ENCODE results near the gene USH1G.

The USH1G gene

DNA sequence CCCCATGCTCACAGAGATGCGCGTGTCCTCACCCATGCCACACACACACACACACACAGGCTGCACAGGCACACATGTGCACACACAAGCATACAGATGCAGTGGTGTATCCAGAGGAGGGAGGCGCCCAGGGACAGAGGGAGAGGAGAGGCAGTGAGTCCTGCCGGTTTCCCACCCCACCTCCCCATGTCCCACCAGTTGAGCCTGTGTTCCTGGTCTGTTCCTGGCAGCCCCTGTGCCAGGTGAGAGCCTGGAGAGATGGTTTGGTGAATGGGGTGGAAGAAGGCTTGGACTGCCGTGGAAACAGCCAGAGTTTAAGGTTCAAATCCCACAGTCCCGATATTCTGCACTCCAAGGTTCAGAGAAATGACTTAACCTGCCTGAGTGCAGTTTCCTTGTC, 19.4 kb downstream of the USH1G start:
- H3K4me1 Mint-ChIP-seq, result no peaks in the 10 kb centered on the region
- H3K27me3 Mint-ChIP-seq, result peaks cover 1% of the 10 kb centered on the region
- H3K27ac Mint-ChIP-seq, result no peak overlapping the region
- H3K9me3 Mint-ChIP-seq, result no peaks in the 10 kb centered on the region
- no peaks in the 10 kb centered on the region for H3K36me3 Mint-ChIP-seq
- H3K4me3 Mint-ChIP-seq, result no peak overlapping the region

DNA sequence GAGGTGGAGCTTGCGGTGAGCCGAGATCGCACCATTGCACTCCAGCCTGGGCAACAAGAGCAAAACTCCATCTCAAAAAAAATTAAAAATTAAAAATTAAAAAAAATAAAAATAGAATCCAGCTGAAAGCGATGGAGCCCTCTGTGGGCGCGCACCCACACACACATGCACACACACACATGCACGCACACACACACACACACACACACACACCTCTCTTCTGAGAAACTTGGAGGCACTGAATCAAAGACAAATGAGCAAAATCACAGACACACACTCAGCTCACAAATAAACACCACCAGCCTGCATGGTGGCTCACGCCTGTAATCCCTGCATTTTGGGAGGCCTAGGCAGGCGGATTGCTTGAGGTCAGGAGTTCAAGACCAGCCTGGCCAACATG, 20.0 kb downstream of the USH1G start:
- no peak overlapping the region for H3K27ac Mint-ChIP-seq
- no peaks in the 10 kb centered on the region for H3K4me1 Mint-ChIP-seq
- H3K4me3 Mint-ChIP-seq, result no peak overlapping the region
- H3K9me3 Mint-ChIP-seq, result no peaks in the 10 kb centered on the region
- no peaks in the 10 kb centered on the region for H3K36me3 Mint-ChIP-seq
- peaks cover 1% of the 10 kb centered on the region for H3K27me3 Mint-ChIP-seq

DNA sequence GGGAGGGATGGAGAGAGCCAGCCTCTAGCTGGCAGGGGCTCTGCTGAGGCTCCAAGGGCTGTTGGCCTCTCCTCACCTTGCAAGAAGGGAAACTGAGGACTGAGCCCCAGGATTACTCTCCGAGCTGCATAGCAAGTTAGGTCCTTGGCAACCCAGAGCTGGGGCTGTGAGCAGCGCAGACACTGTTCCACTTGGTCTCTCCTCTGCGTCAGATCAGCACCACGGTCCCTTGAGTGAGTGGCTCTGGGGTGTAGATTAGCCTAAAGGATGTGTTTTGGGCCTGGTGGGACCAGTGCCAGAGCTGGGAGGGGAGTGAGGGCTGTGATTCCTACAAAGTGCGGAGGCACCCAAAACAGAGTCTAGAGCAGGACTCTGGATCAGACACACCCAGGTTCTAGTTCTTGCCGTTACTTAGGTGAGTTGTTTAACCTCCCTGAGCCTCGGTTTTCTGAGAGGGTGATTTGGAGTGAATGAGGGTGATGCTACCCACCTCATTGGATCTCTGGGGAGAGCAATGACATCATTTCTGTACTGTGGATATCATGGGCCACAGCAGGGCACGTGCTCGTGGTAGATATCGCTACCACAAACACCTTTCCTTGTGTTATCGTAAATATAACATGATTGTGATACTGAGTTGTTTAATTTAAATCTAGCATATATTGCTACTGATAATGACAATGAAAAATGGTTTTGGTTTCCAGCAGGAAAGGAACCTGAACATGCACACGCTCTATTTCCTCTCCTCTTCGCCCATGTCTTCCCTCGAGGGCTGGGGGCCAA, 21.5 kb downstream of the USH1G start:
- Mint-ChIP-seq H3K27ac (no peak overlapping the region), H3K27me3 (peaks cover 3% of the 10 kb centered on the region), H3K4me1 (no peaks in the 10 kb centered on the region), H3K36me3 (no peaks in the 10 kb centered on the region), H3K4me3 (no peak overlapping the region), H3K9me3 (no peaks in the 10 kb centered on the region)

DNA sequence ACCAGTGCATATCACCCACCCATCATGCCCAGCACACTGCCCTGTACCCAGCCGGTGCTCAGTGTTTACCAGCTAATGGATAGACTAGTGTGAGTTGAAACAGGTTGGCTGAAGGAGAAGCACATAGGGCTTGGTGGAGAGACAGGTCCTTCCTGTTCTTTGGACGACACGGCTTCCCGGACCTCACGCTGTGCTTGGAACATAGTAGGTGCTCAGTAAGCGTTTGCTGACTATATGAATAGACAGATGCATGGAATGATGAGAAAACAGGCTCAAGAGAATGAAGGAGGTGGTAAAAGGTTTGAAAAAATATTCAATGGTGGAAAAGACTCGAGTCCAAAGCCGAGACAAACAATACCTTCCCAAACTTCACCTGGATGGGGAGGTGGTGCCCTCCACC, 22.8 kb downstream of the USH1G start:
- no peak overlapping the region for H3K27ac Mint-ChIP-seq
- no peak overlapping the region for H3K4me3 Mint-ChIP-seq
- H3K4me1 Mint-ChIP-seq, result no peaks in the 10 kb centered on the region
- peaks cover 10% of the 10 kb centered on the region for H3K27me3 Mint-ChIP-seq
- H3K9me3 Mint-ChIP-seq, result no peaks in the 10 kb centered on the region
- no peaks in the 10 kb centered on the region for H3K36me3 Mint-ChIP-seq

DNA sequence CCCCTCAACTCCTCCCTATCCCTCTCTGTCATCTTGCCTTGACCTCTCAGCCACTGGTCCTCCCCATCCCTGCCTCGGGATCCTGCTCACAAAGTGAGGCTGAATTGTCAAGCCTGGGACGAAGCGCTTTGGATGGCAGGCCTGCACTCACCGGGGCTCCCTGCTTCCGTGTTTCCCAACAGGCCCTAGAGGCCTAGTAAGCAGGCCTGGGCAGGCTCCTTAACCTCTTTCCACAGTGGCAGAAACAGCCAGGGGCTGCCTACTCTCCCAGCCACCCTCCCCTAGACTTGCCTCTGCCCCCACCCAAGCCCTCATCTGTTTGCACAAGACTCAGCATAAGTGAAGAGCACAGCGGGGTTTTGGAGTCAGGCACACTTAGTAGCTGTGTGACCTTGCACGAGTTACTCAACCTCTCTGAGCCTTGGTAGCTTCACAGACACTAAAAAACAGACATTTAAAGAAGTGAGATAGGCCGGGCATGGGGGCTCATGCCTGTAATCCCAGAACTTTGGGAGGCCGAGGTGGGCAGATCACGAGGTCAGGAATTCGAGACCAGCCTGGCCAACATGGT, 24.6 kb downstream of the USH1G start:
- Mint-ChIP-seq H3K4me1 (peaks cover 4% of the 10 kb centered on the region), H3K9me3 (no peaks in the 10 kb centered on the region), H3K36me3 (no peaks in the 10 kb centered on the region), H3K4me3 (no peak overlapping the region), H3K27me3 (peaks cover 18% of the 10 kb centered on the region), H3K27ac (no peak overlapping the region)

DNA sequence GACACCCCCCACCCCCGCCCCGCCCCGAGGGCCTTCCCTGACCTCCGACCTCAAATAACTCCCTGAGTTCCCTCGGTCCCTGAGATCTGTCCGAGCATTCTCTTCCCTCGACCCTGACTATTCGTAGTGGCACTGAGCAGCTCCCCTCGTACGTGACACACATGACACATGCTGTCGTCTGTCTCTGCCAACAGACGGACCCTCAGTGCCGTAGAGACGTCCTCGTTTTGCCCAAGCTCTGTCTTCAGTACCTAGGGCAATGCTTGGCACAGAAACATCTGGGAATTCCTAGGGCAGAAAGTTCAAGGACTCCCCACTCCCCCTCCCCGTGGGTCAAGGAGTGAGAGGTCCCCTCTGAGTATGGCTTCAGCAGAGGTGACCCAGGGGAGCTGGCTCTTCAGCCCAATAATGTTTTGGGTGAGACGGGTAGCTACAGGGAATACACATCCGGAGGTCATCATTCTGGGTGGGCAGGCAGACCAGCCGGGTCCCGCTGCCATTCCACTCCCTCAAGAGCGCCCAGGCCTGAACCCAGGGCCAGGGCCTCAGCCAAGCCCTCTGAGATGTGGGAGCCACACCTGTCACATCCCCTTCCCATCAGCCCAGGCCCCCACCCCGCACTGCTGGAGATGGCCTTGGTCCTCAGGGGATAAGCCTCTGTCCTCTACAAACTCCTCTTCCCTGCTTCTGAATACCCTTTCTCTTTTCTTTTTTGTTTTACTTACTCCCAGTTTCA, 29.0 kb downstream of the USH1G start:
- Mint-ChIP-seq H3K27ac (no peak overlapping the region), H3K27me3 (peaks cover 20% of the 10 kb centered on the region), H3K4me1 (peaks cover 4% of the 10 kb centered on the region), H3K4me3 (peak overlapping the region; percentile 82), H3K36me3 (no peaks in the 10 kb centered on the region), H3K9me3 (no peaks in the 10 kb centered on the region)

DNA sequence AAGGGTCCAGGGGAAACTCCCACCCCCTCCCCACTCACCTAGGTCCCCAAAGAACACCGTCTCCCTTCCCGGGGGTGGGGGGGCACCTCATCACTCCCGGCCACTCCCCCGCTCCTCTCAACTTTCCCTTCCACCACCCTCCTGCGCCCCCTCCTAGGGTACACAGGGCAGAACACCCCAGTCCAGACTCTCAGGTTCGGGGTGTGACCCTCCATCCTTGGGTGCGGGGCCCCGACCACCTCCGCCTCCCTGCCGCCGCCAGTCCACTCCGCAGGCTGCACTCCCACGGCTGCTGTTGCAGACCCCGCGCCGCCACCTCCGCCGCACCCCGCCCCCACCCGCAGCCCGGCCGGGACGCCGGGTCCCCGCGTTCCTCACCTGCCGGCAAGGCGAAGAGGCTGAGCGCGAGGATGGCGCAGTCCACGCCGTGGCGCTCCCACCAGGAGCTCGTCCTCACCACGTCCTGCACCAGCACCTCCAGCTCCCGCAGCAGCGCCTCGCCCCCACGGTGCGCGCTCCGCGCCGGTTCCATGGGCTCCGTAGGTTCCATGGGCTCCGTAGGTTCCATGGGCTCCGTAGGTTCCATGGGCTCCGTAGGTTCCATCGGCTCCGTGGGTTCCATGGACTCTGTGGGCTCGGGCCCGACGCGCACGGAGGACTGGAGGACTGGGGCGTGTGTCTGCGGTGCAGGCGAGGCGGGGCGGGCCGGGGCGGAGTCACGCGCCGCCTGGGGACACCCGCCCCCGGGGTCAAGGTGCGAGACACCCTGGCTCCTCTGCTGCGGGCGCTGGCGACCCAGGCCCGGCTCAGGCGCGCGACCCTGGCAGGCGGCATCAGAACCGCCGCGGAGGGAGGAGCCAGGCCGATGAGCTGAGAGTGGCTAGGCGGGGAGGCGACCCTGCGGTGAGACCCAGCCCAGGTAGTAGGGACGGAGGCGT, 29.8 kb downstream of the USH1G start, which contains the start of gene FADS6:
Gene FADS6, minus strand, starts transcription at position 660 of the 938 bp plus-strand sequence. Its CDS starts 38 bp downstream, at position 622.
- Mint-ChIP-seq H3K27me3 (peaks cover 20% of the 10 kb centered on the region), H3K27ac (no peak within 1 kb of the TSS), H3K4me3 (peak within 1 kb of the TSS; percentile 82), H3K9me3 (no peaks in the 10 kb centered on the region), H3K36me3 (no peaks in the 10 kb centered on the region), H3K4me1 (peaks cover 4% of the 10 kb centered on the region)

DNA sequence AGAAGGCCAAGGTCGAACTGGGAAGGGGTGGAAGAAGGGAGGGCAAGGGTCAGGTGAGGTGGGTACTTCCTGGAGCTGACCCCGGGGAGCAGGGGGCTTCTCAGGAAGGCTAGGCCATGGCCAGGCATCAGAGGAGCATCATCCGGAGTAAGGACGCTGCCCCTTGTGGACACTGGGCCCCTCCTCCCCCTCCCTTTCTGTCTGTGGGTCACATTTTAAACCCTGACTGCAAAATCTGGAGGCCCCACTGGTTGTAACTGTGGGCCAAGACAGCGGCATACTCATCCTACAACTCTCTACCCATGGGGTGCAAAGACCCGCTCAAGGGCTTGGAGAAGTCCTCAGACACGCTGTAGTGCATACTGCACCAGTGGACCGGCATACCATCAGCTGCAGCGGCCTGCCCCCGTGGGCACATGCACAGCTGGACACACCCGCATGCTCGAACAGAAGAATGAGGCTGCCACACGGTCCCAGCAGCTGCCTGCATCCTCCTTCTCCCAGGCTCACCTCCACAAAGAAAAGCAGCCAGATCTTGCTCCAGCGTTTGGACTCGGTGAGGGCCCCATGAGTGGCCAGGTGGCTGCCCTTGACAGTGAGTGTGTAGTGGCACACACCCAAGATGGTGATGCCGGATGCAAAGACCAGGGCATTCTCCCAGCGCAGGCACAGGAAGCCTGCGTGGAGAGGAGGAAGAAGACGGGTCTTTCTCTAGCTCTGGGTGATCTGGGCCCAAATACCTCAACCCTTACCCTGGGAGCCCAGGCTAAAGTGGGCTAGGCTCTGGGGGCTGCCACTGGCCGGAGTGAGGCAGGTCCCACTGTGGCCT, 30.8 kb downstream of the USH1G start:
- Mint-ChIP-seq H3K36me3 (no peaks in the 10 kb centered on the region), H3K27ac (no peak overlapping the region), H3K4me3 (no peak overlapping the region), H3K9me3 (no peaks in the 10 kb centered on the region), H3K4me1 (peaks cover 4% of the 10 kb centered on the region), H3K27me3 (peaks cover 20% of the 10 kb centered on the region)

DNA sequence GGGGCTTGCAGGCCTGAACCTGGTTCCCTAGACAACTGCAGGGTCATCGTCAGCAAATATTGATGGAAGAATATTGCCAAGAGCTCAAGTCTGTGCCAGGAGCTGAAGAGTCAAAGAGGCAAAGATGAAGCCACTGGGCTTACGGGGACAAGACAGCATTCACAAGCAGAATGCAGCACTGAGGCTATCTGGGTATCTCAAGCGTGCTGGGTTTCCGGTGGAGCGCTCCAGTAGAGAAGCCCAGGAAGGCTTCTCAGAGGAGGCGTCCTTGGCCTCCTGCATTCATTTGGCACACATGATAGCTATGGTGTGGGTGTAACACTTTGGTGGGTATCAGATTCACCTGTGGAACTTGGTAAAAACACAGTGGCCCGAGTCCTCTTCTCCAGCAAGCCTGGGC, 32.5 kb downstream of the USH1G start:
- Mint-ChIP-seq H3K9me3 (no peaks in the 10 kb centered on the region), H3K4me3 (no peak overlapping the region), H3K36me3 (peaks cover 3% of the 10 kb centered on the region), H3K27ac (no peak overlapping the region), H3K27me3 (peaks cover 13% of the 10 kb centered on the region), H3K4me1 (peaks cover 4% of the 10 kb centered on the region)

DNA sequence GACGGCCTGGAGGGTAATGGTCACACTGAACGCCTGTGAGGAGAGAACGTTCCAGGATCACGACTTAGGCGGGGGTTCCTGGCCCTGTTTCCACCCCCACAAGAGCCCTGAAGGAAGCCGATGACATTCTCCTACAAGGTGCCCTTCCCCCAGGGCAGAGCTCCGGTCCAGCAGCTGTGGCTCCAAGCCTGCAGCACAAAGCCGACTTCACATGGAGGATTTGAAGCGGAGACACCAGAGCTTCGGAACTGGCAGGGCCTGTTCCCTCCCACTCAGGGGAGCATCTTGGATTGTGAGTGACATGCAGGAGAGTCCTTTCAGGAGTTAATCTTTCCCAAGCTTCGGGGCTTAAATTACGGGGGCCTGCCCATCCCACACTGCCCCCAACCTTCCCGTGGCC, 34.6 kb downstream of the USH1G start:
- Mint-ChIP-seq H3K27ac (no peak overlapping the region), H3K36me3 (peaks cover 3% of the 10 kb centered on the region), H3K4me3 (no peak overlapping the region), H3K4me1 (no peaks in the 10 kb centered on the region), H3K9me3 (no peaks in the 10 kb centered on the region), H3K27me3 (peaks cover 10% of the 10 kb centered on the region)

DNA sequence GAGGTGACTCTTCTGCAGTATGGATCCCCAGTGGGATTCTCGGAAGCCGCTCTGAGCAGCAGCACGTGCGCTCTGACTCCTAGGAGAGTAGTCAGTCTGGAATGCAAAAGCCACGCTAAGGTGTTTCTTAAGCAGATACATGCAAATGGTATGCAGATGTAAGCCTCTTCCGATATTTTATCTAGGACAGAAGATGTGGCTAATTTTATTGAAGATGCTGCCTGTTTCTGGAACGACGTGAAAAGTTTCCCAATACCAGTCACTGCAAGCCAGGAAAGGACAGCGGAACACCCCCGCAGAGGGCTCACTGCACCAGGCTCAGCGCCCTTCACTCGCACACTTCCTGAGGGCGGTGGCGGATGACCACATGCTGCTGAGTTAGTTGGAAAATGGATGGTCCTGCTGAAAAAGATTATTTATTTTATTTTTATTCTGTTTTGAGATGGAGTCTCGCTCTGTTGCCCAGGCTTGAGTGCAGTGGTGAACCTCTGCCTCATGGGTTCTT, 39.8 kb downstream of the USH1G start:
- H3K36me3 Mint-ChIP-seq, result peaks cover 3% of the 10 kb centered on the region
- H3K4me3 Mint-ChIP-seq, result no peak overlapping the region
- H3K27ac Mint-ChIP-seq, result no peak overlapping the region
- H3K9me3 Mint-ChIP-seq, result no peaks in the 10 kb centered on the region
- H3K4me1 Mint-ChIP-seq, result no peaks in the 10 kb centered on the region
- H3K27me3 Mint-ChIP-seq, result peaks cover 7% of the 10 kb centered on the region

DNA sequence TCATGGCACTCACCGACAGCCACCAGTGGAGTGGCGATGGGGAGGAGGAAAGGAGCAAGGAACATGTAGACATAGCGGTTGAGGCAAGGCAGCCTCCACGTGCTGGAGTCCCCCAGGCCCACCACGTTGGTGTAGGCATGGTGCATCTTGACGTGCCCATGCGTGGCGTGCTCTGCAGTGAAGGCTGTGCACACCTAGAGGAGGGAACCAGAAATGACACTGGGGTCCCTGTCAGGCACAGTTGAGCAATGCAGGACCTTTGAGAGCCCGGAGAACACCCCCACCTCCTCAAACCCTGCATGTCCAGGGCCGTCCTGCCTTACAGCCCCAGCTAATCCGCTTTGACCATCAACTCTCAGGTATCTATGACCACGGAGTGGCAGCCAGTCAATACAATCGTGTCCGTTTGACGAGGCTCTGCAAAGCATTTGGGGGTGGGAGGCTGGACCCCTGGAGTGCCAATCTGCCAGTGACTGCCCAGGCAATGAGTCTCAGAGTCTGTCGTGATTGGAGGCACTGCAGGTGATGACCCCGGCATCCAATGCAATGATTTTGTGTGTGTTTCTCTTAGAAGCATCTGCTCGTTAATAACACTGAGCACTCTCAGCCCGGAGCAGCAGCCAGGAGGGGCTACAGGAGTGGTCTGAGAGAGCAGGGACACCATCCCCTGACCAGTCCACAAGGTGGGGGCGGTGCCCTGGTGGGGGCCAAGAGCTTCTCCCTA, 40.4 kb downstream of the USH1G start:
- H3K4me3 Mint-ChIP-seq, result no peak overlapping the region
- H3K27me3 Mint-ChIP-seq, result peaks cover 7% of the 10 kb centered on the region

DNA sequence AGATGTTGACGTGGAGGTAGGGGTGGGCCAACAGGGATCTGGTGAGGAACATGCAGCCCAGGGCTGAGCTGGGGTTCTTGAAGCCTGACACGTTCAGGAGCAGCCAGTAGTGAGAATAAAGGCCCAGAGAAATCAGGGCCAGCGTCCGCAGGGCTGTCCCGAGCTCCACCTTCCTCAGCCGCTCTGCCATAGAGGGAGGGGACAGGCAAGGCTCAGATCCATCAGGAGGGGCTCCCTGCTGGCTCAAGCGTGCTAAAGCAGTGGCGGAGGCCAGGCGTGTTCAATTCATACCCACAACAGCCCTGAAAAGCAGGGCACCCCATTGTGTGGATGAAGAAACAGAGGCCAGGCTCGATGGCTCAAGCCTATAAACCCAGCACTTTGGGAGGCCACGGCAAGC, 42.0 kb downstream of the USH1G start:
- no peaks in the 10 kb centered on the region for H3K9me3 Mint-ChIP-seq
- H3K4me3 Mint-ChIP-seq, result no peak overlapping the region
- H3K36me3 Mint-ChIP-seq, result no peaks in the 10 kb centered on the region
- H3K4me1 Mint-ChIP-seq, result no peaks in the 10 kb centered on the region
- peaks cover 7% of the 10 kb centered on the region for H3K27me3 Mint-ChIP-seq
- H3K27ac Mint-ChIP-seq, result no peak overlapping the region

More for the DNA sequence above, 40.4 kb downstream of the USH1G start:
- Mint-ChIP-seq H3K4me1 (no peaks in the 10 kb centered on the region), H3K9me3 (no peaks in the 10 kb centered on the region), H3K36me3 (peaks cover 3% of the 10 kb centered on the region), H3K27ac (no peak overlapping the region)

DNA sequence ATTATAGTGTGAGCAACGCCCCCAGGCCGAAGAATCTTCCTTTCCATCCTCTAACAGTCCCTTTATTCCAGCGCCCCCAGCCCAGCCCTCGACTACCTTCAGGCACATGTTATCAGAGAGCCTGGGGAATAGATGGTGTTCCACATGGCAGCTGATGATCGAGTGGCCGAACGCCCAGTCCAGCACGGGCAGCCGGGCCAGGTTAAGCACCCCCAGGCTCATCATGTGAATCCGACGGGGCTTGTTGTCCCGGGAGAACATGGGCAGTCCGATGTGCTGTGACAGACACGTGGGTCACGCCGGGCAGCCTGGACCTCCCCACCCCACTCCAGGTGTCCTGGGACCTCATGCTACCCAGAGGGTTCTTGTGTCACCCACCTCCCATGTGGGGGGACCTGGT, 43.7 kb downstream of the USH1G start:
- H3K4me3 Mint-ChIP-seq, result no peak overlapping the region
- H3K27me3 Mint-ChIP-seq, result no peaks in the 10 kb centered on the region
- H3K27ac Mint-ChIP-seq, result no peak overlapping the region
- H3K36me3 Mint-ChIP-seq, result no peaks in the 10 kb centered on the region
- H3K9me3 Mint-ChIP-seq, result no peaks in the 10 kb centered on the region
- H3K4me1 Mint-ChIP-seq, result no peaks in the 10 kb centered on the region
